Measurements from ENCODE around the gene GRIK4. TPM values are rescaled to one million over a fixed set of nuclear protein-coding genes. Genes with fewer than 3 reads are reported as not detected.

The GRIK4 gene
- total and polyA plus RNA-seq, 4 donors = 0.05 to 0.25 (median 0.06) TPM; not detected in 1

- 72% methylated on average over 3 of the region's 3 CpGs for WGBS
- H3K27me3 ChIP-seq (ENCODE audit: control insufficient read depth in 4 of 4, insufficient read depth in 4 of 4, low read length in 3 of 4) = no peaks in the 10 kb centered on the region
- H3K4me3 ChIP-seq (ENCODE audit: low read depth in 1 of 3, low read length in 3 of 3) = no peak overlapping the region
- no peak overlapping the region for H3K9ac ChIP-seq (ENCODE audit: low read depth in 1 of 2, low read length in 2 of 2)
- no peaks in the 10 kb centered on the region for H3K36me3 ChIP-seq (ENCODE audit: control insufficient read depth in 4 of 4, insufficient read depth in 3 of 4, low read depth in 1 of 4, low read length in 3 of 4)
- no peaks in the 10 kb centered on the region for H3K9me3 ChIP-seq (ENCODE audit: control insufficient read depth in 4 of 4, low read length in 3 of 4)
- no peak for TF ChIP-seq SP1 (IDR thresholded peaks at IDR 0.05)
- no peak for TF ChIP-seq JUND (IDR thresholded peaks at IDR 0.05)
- no peak for TF ChIP-seq HNF4A (conservative IDR thresholded peaks at IDR 0.05)
- no peak for TF ChIP-seq CTCF (IDR thresholded peaks at IDR 0.05; ENCODE audit: low read depth, low read length, missing input control)
- no peaks in the 10 kb centered on the region for H3K4me1 ChIP-seq (ENCODE audit: control insufficient read depth in 4 of 4, insufficient read depth in 4 of 4, low read length in 3 of 4)
- DNase-seq (ENCODE audit: low spot score) = no peak
- no peak overlapping the region for H3K27ac ChIP-seq (ENCODE audit: low read depth in 1 of 2, low read length in 2 of 2)
Observed at GRCh38 chr11:120978701-120979100, 467.2 kb downstream of the GRIK4 start.

- Histone ChIP-seq H3K4me1 (ENCODE audit: control insufficient read depth in 4 of 4, insufficient read depth in 4 of 4, low read length in 3 of 4) (peaks cover 0 to 10% (median 5%) of the 10 kb centered on the region in 4 donors), H3K9ac (ENCODE audit: low read depth in 1 of 2, low read length in 2 of 2) (no peak overlapping the region), H3K9me3 (ENCODE audit: control insufficient read depth in 4 of 4, low read length in 3 of 4) (no peaks in the 10 kb centered on the region), H3K27me3 (ENCODE audit: control insufficient read depth in 4 of 4, insufficient read depth in 4 of 4, low read length in 3 of 4) (no peaks in the 10 kb centered on the region), H3K4me3 (ENCODE audit: low read depth in 1 of 3, low read length in 3 of 3) (peak overlapping the region in 2 of 3 donors; percentile 51 to 59), H3K36me3 (ENCODE audit: control insufficient read depth in 4 of 4, insufficient read depth in 3 of 4, low read depth in 1 of 4, low read length in 3 of 4) (no peaks in the 10 kb centered on the region), H3K27ac (ENCODE audit: low read depth in 1 of 2, low read length in 2 of 2) (no peak overlapping the region)
- WGBS = 2% methylated on average over 72 of the region's 72 CpGs
- DNase-seq (ENCODE audit: low spot score) = peak; percentile 55
- peak; percentile 67 to 83 for TF ChIP-seq HNF4A (conservative IDR thresholded peaks at IDR 0.05)
- TF ChIP-seq REST (IDR thresholded peaks at IDR 0.05) = no peak
- TF ChIP-seq RXRA (IDR thresholded peaks at IDR 0.05) = peak; percentile 16 to 21
- TF ChIP-seq CTCF (IDR thresholded peaks at IDR 0.05; ENCODE audit: low read depth, low read length, missing input control) = peak; percentile 22
- no peak for TF ChIP-seq TAF1 (conservative IDR thresholded peaks at IDR 0.05)
- TF ChIP-seq JUND (IDR thresholded peaks at IDR 0.05) = no peak
- peak; percentile 40 for TF ChIP-seq HNF4G (IDR thresholded peaks at IDR 0.05)
- TF ChIP-seq NR2F2 (IDR thresholded peaks at IDR 0.05) = no peak
Observed at GRCh38 chr11:120985718-120986569, 474.4 kb downstream of the GRIK4 start.

Data from liver (tissue), 9 donors.